H1 (cell line): Measurements from ENCODE around the gene FSTL4. TPM values are rescaled to one million over a fixed set of nuclear protein-coding genes. Genes with fewer than 3 reads are reported as not detected.

ENCODE experiments used
- CTCF ChIA-PET: fragments of 300-600 bp; sonication (Branson Sonifier 250); formaldehyde crosslinking; loops from one replicate; lab custom pipeline; 2021; ENCODE audit not compliant: partially characterized antibody; lab: Charles Lee
- POLR2A ChIA-PET: fragments of 300-600 bp; sonication (Branson Sonifier 250); formaldehyde crosslinking; loops from one replicate; lab custom pipeline; 2021; ENCODE audit warnings: inconsistent platforms; ENCODE audit not compliant: partially characterized antibody; lab: Charles Lee
- DNase-seq, 2 experiments: peaks; one replicate each; pipeline versions ENCODE4 v3.0.0 to v3.0.0-alpha.2; 2010 to 2022; ENCODE audit warnings: low spot score in 2 of 2, low read depth in 1 of 2, mixed read lengths in 1 of 2
- FAIRE-seq: peaks from 2 replicates; lab custom pipeline; 2011; peaks lifted over from hg19 to GRCh38; lab: Jason Lieb, UNC
- H2AFZ ChIP-seq: 2 replicates; pipeline ENCODE4 v1.8.1; 2012; ENCODE audit warnings: low read length, inconsistent platforms
- H2AK5ac ChIP-seq: 2 replicates; pipeline ENCODE4 v1.6.1; 2013; ENCODE audit warnings: low read depth, low read length
- H2BK120ac ChIP-seq: replicated peaks from 2 replicates; pipeline ENCODE3; 2013; ENCODE audit warnings: low read depth, low read length, inconsistent platforms
- H2BK12ac ChIP-seq: 2 replicates; pipeline ENCODE4 v1.6.1; 2013; ENCODE audit warnings: low read depth, low read length
- H2BK15ac ChIP-seq: 2 replicates; pipeline ENCODE4 v1.6.1; 2013; ENCODE audit warnings: low read length
- H2BK20ac ChIP-seq: 2 replicates; pipeline ENCODE4 v1.6.1; 2013; ENCODE audit warnings: low read length
- H2BK5ac ChIP-seq: 2 replicates; pipeline ENCODE4 v1.6.1; 2013; ENCODE audit warnings: low read depth, low read length
- H3K14ac ChIP-seq: 2 replicates; pipeline ENCODE4 v1.6.1; 2013; ENCODE audit warnings: inconsistent platforms; ENCODE audit not compliant: insufficient read length
- H3K18ac ChIP-seq: 2 replicates; pipeline ENCODE4 v1.6.1; 2013; ENCODE audit warnings: low read length; ENCODE audit errors: extremely low read depth
- H3K23ac ChIP-seq: 2 replicates; pipeline ENCODE4 v1.6.1; 2013; ENCODE audit warnings: inconsistent platforms; ENCODE audit not compliant: insufficient read length
- H3K23me2 ChIP-seq: 2 replicates; pipeline ENCODE4 v1.6.1; 2013; ENCODE audit warnings: low read depth, low read length
- H3K27ac ChIP-seq: 2 replicates; pipeline ENCODE4 v1.6.1; 2011; ENCODE audit warnings: low read depth, low read length, inconsistent platforms
- H3K27me3 ChIP-seq, 4 experiments: replicated peaks in 1 of 4; 1 replicate in 1 of 4; 2 replicates in 3 of 4; pipeline versions ENCODE4 v1.6.1 to v1.8.1; 2011 to 2013; ENCODE audit warnings: low read length in 3 of 4, mild to moderate bottlenecking in 3 of 4, inconsistent platforms in 2 of 4, mixed read lengths in 2 of 4, moderate library complexity in 1 of 4; ENCODE audit not compliant: control insufficient read depth in 3 of 4, insufficient read depth in 3 of 4; ENCODE audit errors: extremely low read depth in 1 of 4
- H3K36me3 ChIP-seq, 4 experiments: 2 replicates each; pipeline versions ENCODE4 v1.6.1 to v1.8.1; 2011 to 2013; ENCODE audit warnings: mild to moderate bottlenecking in 4 of 4, low read length in 3 of 4, moderate library complexity in 2 of 4, control low read depth in 1 of 4, inconsistent platforms in 1 of 4; ENCODE audit not compliant: insufficient read depth in 4 of 4, control insufficient read depth in 2 of 4
- H3K4ac ChIP-seq: replicated peaks from 2 replicates; pipeline ENCODE3; 2013; ENCODE audit warnings: low read length, low read depth, mixed read lengths, inconsistent platforms; ENCODE audit not compliant: insufficient read length
- H3K4me1 ChIP-seq, 4 experiments: replicated peaks in 1 of 4; 1 replicate in 1 of 4; 2 replicates in 3 of 4; pipeline versions ENCODE4 v1.6.1 to v1.8.1; 2011 to 2013; ENCODE audit warnings: low read length in 3 of 4, inconsistent platforms in 2 of 4, mixed read lengths in 1 of 4; ENCODE audit not compliant: insufficient read depth in 4 of 4, control insufficient read depth in 3 of 4
- H3K4me2 ChIP-seq, 2 experiments: 2 replicates each; pipeline versions ENCODE4 v1.6.1 to v1.8.1; 2011 to 2013; ENCODE audit warnings: low read depth in 2 of 2, low read length in 2 of 2, control low read depth in 1 of 2, inconsistent platforms in 1 of 2, mild to moderate bottlenecking in 1 of 2; ENCODE audit not compliant: insufficient read depth in 1 of 2
- H3K4me3 ChIP-seq, 4 experiments: fragments of 200-600, 300-600 bp in 1 of 4; sonication (generic), shearing (Covaris generic), sonication (Bioruptor Twin) in 1 of 4; 2 replicates each; pipeline versions ENCODE4 v1.5.1 to v1.8.1; 2011 to 2016; ENCODE audit warnings: low read length in 4 of 4, low read depth in 3 of 4, control low read depth in 2 of 4, inconsistent platforms in 2 of 4, mild to moderate bottlenecking in 2 of 4, mixed read lengths in 1 of 4, moderate library complexity in 1 of 4; ENCODE audit not compliant: insufficient read depth in 2 of 4; ENCODE audit errors: extremely low read depth in 1 of 4
- H3K56ac ChIP-seq: replicated peaks from 2 replicates; pipeline ENCODE3; 2013; ENCODE audit warnings: low read depth, mild to moderate bottlenecking, mixed read lengths, low read length, inconsistent platforms; ENCODE audit not compliant: insufficient read length
- H3K79me1 ChIP-seq: 2 replicates; pipeline ENCODE4 v1.6.1; 2013; ENCODE audit warnings: low read depth, low read length, control low read depth
- H3K79me2 ChIP-seq, 2 experiments: 2 replicates each; pipeline versions ENCODE4 v1.6.1 to v1.8.1; 2012 to 2013; ENCODE audit warnings: low read length in 2 of 2, mild to moderate bottlenecking in 2 of 2, inconsistent platforms in 1 of 2; ENCODE audit not compliant: insufficient read depth in 2 of 2, control insufficient read depth in 1 of 2
- H3K9ac ChIP-seq, 4 experiments: replicated peaks in 1 of 4; 1 replicate in 1 of 4; 2 replicates in 3 of 4; pipeline versions ENCODE4 v1.6.1 to v1.8.1; 2011 to 2013; ENCODE audit warnings: low read depth in 3 of 4, low read length in 3 of 4, control low read depth in 2 of 4, mild to moderate bottlenecking in 2 of 4, moderate library complexity in 2 of 4, inconsistent platforms in 1 of 4; ENCODE audit errors: extremely low read depth in 1 of 4
- H3K9me3 ChIP-seq, 2 experiments: 2 replicates each; pipeline versions ENCODE4 v1.6.1 to v1.8.1; 2012 to 2013; ENCODE audit warnings: mild to moderate bottlenecking in 2 of 2, moderate library complexity in 2 of 2, control low read depth in 1 of 2, inconsistent platforms in 1 of 2, low read depth in 1 of 2, low read length in 1 of 2, mixed read lengths in 1 of 2; ENCODE audit not compliant: insufficient read depth in 2 of 2
- H4K20me1 ChIP-seq, 2 experiments: replicated peaks in 1 of 2; 2 replicates each; pipeline versions ENCODE3 to v1.8.1; 2011 to 2013; ENCODE audit warnings: inconsistent platforms in 2 of 2, low read length in 2 of 2, mild to moderate bottlenecking in 1 of 2; ENCODE audit not compliant: insufficient read depth in 2 of 2, control insufficient read depth in 1 of 2
- H4K5ac ChIP-seq: 2 replicates; pipeline ENCODE4 v1.6.1; 2013; ENCODE audit warnings: low read length, low read depth, mixed read lengths, inconsistent platforms; ENCODE audit not compliant: insufficient read length
- H4K8ac ChIP-seq: 2 replicates; pipeline ENCODE4 v1.8.0; 2013; ENCODE audit warnings: mild to moderate bottlenecking, moderate library complexity, low read length, inconsistent platforms; ENCODE audit not compliant: insufficient read depth; ENCODE audit errors: extremely low read depth
- H4K91ac ChIP-seq: replicated peaks from 2 replicates; pipeline ENCODE3; 2013; ENCODE audit warnings: low read length, mixed read lengths, inconsistent platforms; ENCODE audit not compliant: insufficient read length
- FOSL1 ChIP-seq: IDR thresholded peaks from 2 replicates; pipeline ENCODE4 v1.6.1; 2011; ENCODE audit warnings: mild to moderate bottlenecking, low read depth, low read length, moderate library complexity; ENCODE audit not compliant: insufficient read depth
- POU5F1 ChIP-seq: IDR thresholded peaks from 2 replicates; pipeline ENCODE4 v1.6.1; 2011; ENCODE audit warnings: low read depth, mild to moderate bottlenecking, low read length, moderate library complexity
- WGBS, 2 experiments: shearing (Covaris generic) in 1 of 2; methylation state at CpG; one replicate each; pipeline versions ENCODE4 v1.1.6 to v1.1.7; 2013 to 2015; ENCODE audit warnings: low lambda C conversion rate in 2 of 2, mixed read lengths in 2 of 2, inconsistent platforms in 1 of 2, low coverage in 1 of 2, missing lambda C conversion rate in 1 of 2; ENCODE audit not compliant: insufficient replicate concordance in 2 of 2, insufficient coverage in 1 of 2, insufficient read length in 1 of 2; ENCODE audit errors: extremely low coverage in 1 of 2, missing lambda C conversion rate in 1 of 2; 5-methylcytosine and 5-hydroxymethylcytosine counted together
- polyA plus RNA-seq, 7 experiments: library from polyadenylated mRNA; depleted of rRNA in 3 of 7; stranded (reverse) in 5 of 7; unstranded in 2 of 7; fragments of >200 nt in 5 of 7; fragments of 200-250 nt in 2 of 7; gene quantifications; 1 replicate in 5 of 7; 2 replicates in 1 of 7; 4 replicates in 1 of 7; pipeline versions ENCODE4 v1.2.1 to v1.2.3, GENCODE V29; 2011 to 2013; ENCODE audit warnings: missing spikeins in 2 of 7, mixed read lengths in 2 of 7
- total RNA-seq: library from RNA; stranded (reverse); fragmentation: NEBNext Ultra II Directional; extraction: Animal tissue kit (Norgen Biotek cat#: 25700); gene quantifications from 2 replicates; pipeline ENCODE4 v1.2.1, GENCODE V29; 2021

FSTL4 gene
- total and polyA plus RNA-seq, 2 of the 8 experiments (the other 6 are each of a cell fraction or from before 2014, with no cell fraction given), result 3.1 to 4.1 TPM

DNA sequence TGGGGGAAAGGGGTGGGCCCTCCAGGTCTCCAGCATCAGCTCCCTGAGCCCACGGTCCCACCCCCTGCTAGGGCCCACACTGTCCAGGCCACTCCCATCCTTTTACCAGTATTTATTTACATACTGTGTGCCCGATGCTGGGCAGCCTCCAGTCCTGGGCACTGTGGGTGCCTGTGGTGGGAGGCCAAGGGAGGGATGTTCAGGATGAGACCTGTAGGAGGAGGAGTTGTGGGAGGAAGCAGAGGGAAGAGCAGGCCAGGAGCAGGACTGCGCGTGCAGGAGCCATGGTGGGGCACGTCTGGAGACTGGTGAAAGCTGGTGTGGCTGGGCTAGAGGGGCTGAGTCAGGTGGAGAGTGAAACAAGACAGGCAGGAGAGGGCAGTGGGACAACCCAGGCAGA lies 293.1 kb downstream of the FSTL4 start:
- Histone ChIP-seq H3K14ac (peak overlapping the region; percentile 99), H4K91ac (peak overlapping the region; percentile 66), H2AK5ac (peak overlapping the region; percentile 48; the same call in 1 of the 2 replicates), H3K56ac (no peak overlapping the region), H3K27me3 (no peaks in the 10 kb centered on the region; a peak in 1 of 7 replicates), H2BK20ac (0 out of 2 replicates have a peak overlapping the region, but pooled peaks have one; percentile 15), H3K4me2 (0 out of 4 replicates have a peak overlapping the region, but pooled peaks of 1 of the 2 experiments have one; percentile 41), H4K20me1 (no peaks in the 10 kb centered on the region), H3K9me3 (no peaks in the 10 kb centered on the region), H2BK120ac (no peak overlapping the region), H3K27ac (no peak overlapping the region), H3K4me3 (no peak overlapping the region), H3K4ac (peak overlapping the region; percentile 81), H3K23ac (no peak overlapping the region), H4K5ac (no peak overlapping the region), H3K4me1 (peaks cover 5 to 14% (median 10%) of the 10 kb centered on the region in 4 experiments), H3K23me2 (no peaks in the 10 kb centered on the region), H4K8ac (no peak overlapping the region), H3K79me2 (no peaks in the 10 kb centered on the region), H2AFZ (no peak overlapping the region), H3K18ac (peak overlapping the region; percentile 63; the same call in 1 of the 2 replicates), H2BK12ac (peak overlapping the region; percentile 44; the same call in 1 of the 2 replicates), H2BK15ac (0 out of 2 replicates have a peak overlapping the region, but pooled peaks have one; percentile 53), H3K79me1 (no peaks in the 10 kb centered on the region), H3K9ac (no peak overlapping the region; a peak in 1 of 7 replicates), H3K36me3 (no peaks in the 10 kb centered on the region), H2BK5ac (peak overlapping the region; percentile 45; the same call in 1 of the 2 replicates)
- TF ChIP-seq POU5F1, result no peak
- no peak for TF ChIP-seq FOSL1
- ChIA-PET POLR2A (no interaction called here), CTCF (interaction anchor here (0.5 to 8.7 kb wide), 15 partner anchors 8 to 217 kb away, joined by 3 to 116 read pairs (median 5); no protein-coding TSS in a partner anchor)
- DNase-seq, result no peak
- no peak for FAIRE-seq
- 82% methylated on average over 5 of the region's 5 CpGs; no CpG with 5 or more reads in 1 of the 2 experiments for WGBS, 2 experiments
